GM19193 (cell line): ENCODE results near the gene HSD11B1L.
A peak's percentile ranks its signal among the peaks of the same experiment; 100 is the strongest.

ENCODE experiments used
- POLR2A ChIP-seq: IDR thresholded peaks from 4 replicates; pipeline ENCODE4 v1.6.1; 2011; ENCODE audit not compliant: insufficient read depth, insufficient read length; ENCODE audit errors: extremely low read depth

HSD11B1L gene

DNA sequence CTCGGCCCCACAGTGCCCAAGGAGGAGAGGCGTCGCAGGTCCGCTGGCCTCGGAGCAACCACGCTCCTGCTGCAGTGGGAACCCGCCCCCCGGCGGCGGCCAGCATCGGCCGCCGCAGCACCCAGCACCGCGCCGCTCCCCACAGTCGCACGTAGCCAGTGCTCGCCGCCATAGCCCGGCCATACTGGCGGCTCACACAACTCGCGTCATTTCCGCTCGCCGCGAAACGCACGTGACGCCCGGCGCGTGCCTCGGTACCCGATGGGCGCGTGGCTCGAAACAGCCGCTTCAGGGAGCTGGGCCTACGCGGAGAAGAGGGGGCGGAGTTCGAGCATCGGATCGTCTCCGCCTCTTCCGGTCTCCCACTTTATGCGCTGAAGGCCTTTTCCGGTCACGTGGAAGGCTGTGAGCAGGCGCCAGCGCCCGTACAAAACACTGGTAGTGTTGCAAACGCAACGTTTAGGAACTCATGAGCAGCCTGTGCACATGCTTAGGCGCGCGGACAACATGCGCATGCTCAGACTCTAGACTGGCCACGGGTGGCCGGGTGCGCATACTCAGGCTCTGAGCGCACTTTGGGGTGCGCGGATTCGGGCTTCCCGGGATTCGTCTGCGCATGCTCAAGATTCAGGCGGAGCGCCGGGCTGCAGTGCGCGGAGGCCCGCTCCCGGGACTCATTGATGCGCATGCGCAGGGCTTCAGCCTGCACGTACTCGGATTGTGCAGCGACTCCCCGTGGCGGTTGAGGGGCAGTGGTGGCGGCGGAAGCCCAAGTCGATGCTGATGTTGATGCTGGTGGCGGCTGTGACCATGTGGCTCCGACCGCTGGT is 39.3 kb downstream of the HSD11B1L start, which contains the start of the genes CATSPERD and LONP1:
Gene CATSPERD, plus strand, starts transcription at position 677 of the 830 bp plus-strand sequence. Its CDS starts 101 bp downstream, at position 778.
Gene LONP1, minus strand, starts transcription at position 186 of the 830 bp plus-strand sequence. Its CDS starts 14 bp downstream, at position 172.
- peak; percentile 94 for TF ChIP-seq POLR2A

DNA sequence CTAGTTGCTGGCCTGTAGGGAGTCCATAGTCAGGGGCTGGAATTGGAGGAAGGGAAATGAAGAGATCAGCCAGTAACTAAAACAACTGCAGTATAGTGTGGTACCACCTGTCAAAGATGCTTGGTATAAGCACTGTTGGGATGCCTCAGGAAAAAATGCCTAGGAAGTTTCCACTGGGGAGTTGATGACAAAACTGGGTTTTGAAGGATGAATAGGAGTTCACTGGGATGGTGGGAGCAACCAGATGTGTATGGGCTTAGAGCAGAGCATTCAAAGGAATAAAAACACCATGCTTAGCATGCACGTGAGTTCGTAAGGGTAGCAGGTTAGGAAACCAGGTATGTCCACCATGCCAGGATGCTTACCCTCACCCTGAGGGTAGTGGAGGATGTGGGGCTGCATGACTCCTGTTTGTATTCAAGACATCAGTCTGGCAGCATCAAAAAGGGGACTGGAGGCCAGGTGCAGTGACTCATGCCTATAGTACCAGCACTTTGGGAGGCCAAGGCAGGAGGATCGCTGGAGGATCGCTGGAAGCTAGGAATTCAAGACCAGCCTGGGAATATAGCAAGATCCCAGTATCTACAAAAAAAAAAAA is 46.7 kb downstream of the HSD11B1L start:
- TF ChIP-seq POLR2A, result no peak
